LHCN-M2 (cell line): Measurements from ENCODE around the gene STAT4. TPM values are rescaled to one million over a fixed set of nuclear protein-coding genes. Genes with fewer than 3 reads are reported as not detected.

Experiments used
- DNase-seq: peaks from one replicate; pipeline ENCODE4 v3.0.0-alpha.2; 2012; ENCODE audit warnings: low read depth
- polyA plus RNA-seq: library from polyadenylated mRNA; unstranded; fragments of >200 nt; gene quantifications from one replicate; pipeline ENCODE4 v1.2.1, GENCODE V29; 2012; ENCODE audit warnings: missing spikeins
- total RNA-seq: library from RNA; depleted of rRNA; stranded (reverse); fragments of >200 nt; gene quantifications from 2 replicates; pipeline ENCODE4 v1.2.3, GENCODE V29; 2014; rRNA removed

STAT4 gene, protein sequence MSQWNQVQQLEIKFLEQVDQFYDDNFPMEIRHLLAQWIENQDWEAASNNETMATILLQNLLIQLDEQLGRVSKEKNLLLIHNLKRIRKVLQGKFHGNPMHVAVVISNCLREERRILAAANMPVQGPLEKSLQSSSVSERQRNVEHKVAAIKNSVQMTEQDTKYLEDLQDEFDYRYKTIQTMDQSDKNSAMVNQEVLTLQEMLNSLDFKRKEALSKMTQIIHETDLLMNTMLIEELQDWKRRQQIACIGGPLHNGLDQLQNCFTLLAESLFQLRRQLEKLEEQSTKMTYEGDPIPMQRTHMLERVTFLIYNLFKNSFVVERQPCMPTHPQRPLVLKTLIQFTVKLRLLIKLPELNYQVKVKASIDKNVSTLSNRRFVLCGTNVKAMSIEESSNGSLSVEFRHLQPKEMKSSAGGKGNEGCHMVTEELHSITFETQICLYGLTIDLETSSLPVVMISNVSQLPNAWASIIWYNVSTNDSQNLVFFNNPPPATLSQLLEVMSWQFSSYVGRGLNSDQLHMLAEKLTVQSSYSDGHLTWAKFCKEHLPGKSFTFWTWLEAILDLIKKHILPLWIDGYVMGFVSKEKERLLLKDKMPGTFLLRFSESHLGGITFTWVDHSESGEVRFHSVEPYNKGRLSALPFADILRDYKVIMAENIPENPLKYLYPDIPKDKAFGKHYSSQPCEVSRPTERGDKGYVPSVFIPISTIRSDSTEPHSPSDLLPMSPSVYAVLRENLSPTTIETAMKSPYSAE
- total RNA-seq: 0.13 and 0.75 TPM in 2 replicates
- 0.30 TPM for polyA plus RNA-seq

GRCh38 chr2:191150600-191151330, at the start of gene STAT4:
STAT4 (minus strand) TSS chr2:191150994; CDS start chr2:191148203, 2,791 bp downstream.
- no peak for DNase-seq

DNA sequence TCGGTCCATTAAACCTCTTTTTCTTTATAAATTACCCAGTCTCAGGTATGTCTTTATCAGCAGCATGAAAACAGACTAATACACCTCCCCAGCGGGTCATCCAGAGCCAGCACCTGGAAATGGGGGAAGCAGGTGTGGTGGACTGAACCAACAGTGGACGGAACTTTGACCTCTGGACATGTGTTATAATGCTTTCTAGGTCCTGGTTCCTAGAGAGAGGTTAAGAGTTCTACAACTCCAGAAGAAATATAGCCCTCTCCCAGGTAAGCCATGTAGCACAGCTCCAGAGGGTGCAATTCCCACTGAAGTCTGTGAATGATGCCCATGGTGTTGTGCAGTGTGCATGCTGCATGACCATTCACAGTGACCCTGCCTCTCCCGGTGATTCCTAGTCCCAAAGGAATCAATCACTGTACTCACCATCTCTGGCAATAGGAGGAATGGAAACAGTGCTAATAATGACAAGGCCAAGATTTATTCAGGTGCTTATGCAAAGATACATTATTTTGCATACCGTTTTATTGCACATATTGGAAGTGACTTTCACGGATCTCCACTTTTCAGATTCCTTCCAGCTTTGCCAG, 49.2 kb upstream of the STAT4 start:
- DNase-seq: no peak

- DNase-seq: no peak
Measured at GRCh38 chr2:191198271-191198670, 47.5 kb upstream of the STAT4 start.

DNA sequence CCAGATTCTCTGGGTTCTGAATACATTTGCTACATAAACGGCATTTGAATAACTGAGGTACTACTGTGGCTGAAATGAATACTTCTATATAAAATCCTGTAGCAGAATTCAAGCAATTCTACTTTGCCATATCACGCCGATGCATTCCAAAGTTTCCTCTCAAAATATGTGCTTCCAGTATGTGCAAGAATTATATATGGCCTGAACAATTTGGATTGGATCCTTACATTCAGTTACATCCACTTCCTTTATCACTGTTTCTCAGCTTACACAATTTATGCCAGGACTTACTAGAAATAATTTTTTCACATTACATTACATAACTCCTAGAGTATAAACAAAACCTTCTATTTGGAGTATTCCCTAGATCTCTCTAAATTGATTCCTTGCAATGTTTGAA, 46.3 kb upstream of the STAT4 start:
- no peak for DNase-seq

DNA sequence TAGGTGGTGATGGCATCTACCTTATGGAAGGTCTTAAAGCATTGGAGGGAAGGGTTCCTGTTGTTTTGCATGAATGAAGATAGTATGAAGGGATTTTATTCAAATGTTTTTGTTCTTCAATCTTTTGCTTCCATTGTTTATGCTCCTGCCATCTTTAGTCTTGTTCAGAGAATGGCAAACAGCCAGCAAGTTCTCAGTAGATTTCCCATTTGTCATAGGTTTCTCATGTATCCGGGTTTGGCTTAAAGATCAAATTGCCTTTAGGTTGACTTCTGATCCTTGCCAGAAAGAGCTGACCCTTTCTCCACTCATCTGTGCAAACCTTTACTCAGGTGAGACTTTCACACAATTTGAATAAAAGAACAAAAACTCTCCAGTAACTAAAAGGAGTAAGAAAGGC, 44.2 kb upstream of the STAT4 start:
- no peak for DNase-seq

- no peak for DNase-seq
Measured at GRCh38 chr2:191190861-191191552, 40.2 kb upstream of the STAT4 start.

- DNase-seq: no peak
Measured at GRCh38 chr2:191190435-191190834, 39.6 kb upstream of the STAT4 start.

DNA sequence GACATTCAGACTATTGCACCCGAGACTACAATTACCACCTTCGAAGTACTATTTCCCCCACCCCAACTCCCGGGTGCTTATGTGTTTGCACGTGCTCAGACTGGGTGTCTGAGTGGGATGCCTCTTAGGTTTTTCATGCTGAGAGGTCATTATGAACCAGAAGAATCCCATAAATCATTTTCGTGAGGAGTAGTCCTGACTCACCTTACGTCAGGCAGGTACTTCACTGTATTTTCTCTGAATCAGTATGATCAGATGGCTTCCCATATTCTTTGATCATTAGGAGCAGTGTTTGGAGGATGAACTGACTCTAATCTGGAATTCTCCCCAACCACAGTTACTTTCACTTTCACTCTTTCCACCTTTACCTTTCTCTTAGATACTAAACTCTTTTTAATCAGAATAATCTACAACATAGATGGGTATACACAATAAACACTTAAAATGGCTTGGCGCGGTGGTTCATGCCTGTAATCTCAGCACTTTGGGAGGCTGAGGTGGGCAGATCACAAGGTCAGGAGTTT, 38.4 kb upstream of the STAT4 start:
- DNase-seq: no peak

GRCh38 chr2:191188550-191189093, 37.8 kb upstream of the STAT4 start:
- no peak for DNase-seq

- DNase-seq: peak; percentile 32
Measured at GRCh38 chr2:191187105-191187829, 36.5 kb upstream of the STAT4 start.

DNA sequence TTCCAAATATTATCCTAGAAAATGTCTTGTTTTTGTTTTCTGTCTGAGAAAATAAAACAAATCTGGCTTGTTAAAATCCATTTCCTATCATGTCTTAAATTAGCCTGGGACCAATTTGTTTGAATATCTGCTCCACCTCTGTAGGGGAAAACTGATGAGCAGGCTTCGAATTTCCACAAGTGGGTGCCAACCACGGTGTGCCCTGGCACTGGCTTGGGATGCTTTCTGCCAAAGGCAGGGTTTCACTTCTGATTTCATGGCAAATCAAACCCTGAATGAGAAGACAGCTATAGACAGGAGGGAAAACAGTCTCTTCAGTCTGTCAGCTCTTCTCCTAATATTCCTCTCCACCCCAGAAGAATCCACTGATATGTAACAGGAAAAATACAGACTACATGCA, 33.7 kb upstream of the STAT4 start:
- DNase-seq: no peak

DNA sequence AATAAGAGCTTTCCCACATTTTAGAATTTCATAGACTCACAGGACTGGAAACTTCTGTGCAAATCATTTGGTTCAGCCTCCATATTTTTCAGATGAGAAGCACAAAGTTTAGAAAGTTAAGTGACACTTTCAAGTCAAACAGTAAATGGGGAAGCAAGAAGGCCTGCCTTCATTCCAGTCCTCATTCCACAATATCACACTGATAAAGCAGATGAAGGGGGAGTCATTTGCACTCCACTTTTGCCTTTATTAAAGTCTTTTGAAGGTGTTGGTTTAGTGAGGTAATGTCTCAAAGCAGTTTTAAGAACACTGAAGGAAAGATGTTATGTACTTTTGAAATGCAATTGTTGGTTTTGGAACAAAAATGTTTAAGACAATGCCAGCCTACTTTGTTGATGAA, 32.7 kb upstream of the STAT4 start:
- DNase-seq: no peak

GRCh38 chr2:191183081-191183480, 32.3 kb upstream of the STAT4 start:
- no peak for DNase-seq

DNA sequence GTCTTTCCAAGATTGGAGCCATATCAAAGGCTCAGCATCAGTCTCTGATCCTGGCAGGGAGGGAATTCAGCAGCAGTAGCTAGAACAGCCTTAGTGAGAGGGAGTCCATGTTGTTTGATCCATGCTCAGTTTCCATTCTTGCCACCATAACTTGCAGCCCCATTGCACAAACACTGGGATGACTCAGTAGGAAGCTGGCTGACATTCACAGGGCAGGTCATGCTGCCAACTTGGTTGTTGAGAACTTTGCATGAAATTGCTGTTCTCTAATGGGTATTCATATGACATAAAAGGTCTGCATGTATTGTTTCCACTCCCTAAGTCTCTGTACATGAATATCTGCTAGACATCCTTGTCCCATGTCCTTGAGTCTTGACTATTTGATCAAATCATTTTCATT, 29.9 kb upstream of the STAT4 start:
- DNase-seq: peak; percentile 48

DNA sequence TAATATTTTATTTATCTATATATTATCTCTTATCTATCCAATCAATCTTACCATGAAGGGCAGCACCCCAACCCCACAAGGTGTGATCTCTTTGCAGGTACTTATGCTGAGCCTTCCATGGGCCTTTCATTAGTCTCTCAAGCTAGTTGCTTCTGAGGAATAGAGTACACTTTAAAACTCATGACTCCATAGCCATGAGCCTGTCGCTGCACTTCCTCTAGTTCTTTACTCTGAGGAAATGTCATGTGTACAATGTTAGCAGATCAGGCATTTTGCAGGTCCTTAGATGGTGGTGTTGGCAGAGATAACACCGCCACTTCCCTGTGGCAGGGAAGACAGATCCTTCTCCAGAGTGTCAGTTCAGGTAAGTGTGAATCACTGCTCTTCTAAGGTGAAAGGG, 29.5 kb upstream of the STAT4 start:
- no peak for DNase-seq

DNA sequence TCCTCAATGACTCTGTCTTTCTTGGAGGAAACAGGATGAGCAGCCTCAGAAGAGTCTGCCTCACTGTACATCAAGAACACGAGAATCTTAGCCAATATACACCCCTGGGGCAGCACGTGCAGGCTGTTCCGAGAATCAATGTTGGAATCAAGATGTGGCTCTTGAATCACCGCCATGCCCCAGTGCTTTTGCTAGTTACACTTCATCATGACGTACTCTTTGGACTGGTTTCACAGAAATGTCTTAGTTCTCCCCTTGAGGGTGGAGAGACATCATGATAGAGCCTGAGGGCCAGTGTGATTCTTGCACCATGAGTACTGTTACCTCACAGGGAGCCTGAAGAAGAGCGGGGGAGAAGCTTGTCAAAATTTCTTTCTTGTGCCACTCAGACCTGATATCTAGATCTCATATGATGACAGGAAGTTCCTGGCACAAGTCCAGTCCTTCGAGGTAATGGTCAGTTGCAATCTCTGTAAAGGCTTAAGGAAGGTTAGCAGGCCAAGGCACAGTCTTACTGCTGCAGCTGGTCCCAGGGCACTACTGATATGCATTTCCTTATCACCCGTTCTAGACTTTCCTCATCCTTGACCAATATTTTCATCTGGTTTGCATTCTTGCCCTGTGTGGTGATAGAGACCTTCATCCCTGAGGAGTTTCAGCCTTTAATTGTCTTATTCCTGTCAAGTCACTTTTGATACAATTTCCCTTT, 28.2 kb upstream of the STAT4 start:
- DNase-seq: no peak

GRCh38 chr2:191177751-191178736, 27.2 kb upstream of the STAT4 start:
- DNase-seq: no peak

GRCh38 chr2:191176801-191177438, 26.1 kb upstream of the STAT4 start:
- no peak for DNase-seq
